DMS153 (cell line): ENCODE results near the gene MLXIPL.
"Not testable (repeated sequence)": the region's sequence is repeated elsewhere in the genome, so short reads cannot be mapped to it uniquely, and the experiment has no call there.

ENCODE experiments used
- DNase-seq: peaks from one replicate; lab custom pipeline; 2025; lab: John Stamatoyannopoulos, UW

Gene MLXIPL

GRCh38 chr7:73613954-73614735 is 10.2 kb downstream of the MLXIPL start:
- no peak for DNase-seq

GRCh38 chr7:73612598-73613269 is 11.6 kb downstream of the MLXIPL start:
- no peak for DNase-seq

GRCh38 chr7:73611017-73611555 is 13.2 kb downstream of the MLXIPL start:
- DNase-seq = no peak

- no peak for DNase-seq
These were observed 14.2 kb downstream of the MLXIPL start for GRCh38 chr7:73610105-73610504.

DNA sequence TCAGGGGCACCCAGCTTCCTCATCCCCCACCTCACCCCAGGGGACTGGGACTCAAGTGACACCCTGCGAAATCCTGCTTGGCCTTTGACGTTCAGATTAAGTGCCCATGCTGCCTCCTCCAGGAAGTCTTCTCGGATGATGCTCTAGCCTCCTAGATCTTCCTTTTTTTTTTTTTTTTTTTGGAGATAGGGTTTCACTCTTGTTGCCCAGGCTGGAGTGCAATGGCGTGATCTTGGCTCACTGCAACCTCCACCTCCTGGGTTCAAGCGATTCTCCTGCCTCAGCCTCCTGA is 16.7 kb downstream of the MLXIPL start:
- DNase-seq = not testable (repeated sequence)

GRCh38 chr7:73606801-73607691 is 17.3 kb downstream of the MLXIPL start:
- DNase-seq = no peak

DNA sequence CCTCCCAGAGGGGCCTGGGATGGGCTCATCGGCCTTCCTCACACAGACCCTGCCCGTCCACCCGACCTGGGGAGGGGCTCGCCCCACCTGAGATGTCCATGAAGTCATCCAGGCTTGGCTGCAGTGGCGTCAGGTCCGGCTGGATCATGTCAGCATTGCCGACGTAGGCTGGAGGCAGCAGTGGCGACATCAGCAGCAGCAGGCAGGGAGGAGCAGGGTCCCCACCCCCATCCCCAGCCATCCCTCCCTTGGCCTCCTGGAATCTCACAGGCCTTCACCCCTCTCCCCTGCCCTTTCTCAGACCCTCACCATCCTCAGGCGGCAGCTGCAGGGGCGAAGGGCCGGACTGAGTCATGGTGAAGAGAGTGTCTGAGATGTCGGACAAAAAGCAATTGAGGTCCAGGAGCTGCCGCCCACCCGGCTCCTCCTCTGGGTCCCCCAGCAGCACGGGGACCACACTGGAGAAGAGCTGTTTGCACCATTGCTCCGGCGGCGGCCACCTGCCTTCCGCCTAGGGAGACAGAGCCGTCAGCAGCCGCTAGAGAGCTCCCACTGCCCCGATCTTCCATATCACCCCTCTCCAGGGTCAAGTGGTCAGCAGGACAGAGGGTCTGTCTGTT is 18.6 kb downstream of the MLXIPL start:
- DNase-seq = no peak

- DNase-seq = no peak
These were observed 21.3 kb downstream of the MLXIPL start for GRCh38 chr7:73602721-73603651.

DNA sequence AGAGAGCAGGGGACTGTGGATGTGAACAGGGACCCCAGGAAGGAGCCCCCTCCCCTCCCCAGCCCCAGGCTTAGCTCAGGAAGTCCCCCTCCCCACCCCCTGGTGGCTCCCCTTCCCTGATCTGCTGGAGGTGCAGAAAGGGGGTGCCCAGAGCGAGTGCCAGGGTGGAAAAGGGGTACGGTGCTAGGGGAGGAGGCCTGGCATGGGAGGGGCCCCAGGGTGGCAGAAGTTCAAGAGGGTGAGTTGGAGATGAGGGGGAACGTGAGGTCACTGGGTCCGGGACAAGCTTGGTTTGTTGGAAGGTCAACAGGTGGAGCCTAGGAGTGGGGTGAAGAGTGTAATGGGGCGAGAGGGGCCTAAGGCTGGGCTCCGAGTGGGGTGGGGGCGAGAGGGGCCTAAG is 24.4 kb downstream of the MLXIPL start:
- no peak for DNase-seq

DNA sequence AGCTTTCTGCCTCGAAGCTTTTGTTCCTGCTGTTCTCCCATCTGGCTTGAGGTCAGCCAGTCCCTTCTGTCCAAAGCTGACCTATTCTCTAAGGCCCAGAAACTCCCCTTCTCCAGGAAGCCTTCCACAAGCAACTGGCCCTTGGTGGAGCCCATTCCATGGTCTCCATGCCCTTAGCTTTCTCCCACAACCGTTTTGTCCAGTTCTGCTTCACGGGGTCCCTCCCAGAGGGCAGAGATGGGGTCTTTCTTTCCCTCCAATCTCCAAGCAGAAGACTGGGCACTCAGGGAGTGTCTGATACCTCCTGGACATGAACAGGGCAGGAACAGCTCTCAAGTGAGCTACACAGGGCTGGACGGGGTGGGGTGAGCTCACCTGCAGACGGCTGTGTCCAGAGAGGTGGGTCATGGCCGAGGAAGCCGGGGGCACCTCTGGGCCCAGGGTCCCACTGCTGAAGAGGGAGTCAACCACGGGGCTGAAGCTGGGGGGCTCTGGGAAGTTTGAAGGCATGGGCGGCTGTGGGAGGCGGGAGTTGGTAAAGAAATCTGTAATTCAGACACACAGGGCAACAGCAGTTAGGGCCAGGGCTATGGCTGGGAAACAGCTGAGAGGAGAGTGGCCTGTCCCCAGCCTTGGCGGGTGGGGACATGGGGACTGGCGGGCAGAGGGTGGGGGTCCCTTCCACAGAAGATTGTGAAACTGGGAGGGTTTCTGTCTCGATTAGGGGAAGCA is 25.0 kb downstream of the MLXIPL start:
- no peak for DNase-seq

GRCh38 chr7:73597978-73598782 is 26.1 kb downstream of the MLXIPL start:
- no peak for DNase-seq

- DNase-seq = no peak
These were observed 27.9 kb downstream of the MLXIPL start for GRCh38 chr7:73596191-73597065.

DNA sequence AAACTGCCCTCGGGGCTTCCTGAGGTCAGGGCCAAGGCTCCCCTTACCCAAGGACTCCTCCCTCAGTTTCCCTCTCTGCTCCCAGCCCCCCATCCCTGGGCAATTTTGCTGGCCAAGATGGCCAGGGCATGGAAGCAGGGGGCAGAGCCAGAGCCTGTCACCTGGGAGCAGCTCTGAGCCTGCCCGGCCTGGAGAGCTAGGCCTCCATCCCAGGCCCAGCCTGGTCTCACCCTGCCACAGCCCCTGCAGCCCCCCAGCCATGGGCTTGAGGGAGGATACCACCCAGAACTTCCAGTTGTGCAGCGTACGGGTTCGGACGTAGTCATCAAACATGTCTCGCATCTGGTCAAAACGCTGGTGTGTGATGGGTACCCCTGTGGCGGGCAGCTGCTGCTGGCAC is 29.0 kb downstream of the MLXIPL start:
- no peak for DNase-seq

DNA sequence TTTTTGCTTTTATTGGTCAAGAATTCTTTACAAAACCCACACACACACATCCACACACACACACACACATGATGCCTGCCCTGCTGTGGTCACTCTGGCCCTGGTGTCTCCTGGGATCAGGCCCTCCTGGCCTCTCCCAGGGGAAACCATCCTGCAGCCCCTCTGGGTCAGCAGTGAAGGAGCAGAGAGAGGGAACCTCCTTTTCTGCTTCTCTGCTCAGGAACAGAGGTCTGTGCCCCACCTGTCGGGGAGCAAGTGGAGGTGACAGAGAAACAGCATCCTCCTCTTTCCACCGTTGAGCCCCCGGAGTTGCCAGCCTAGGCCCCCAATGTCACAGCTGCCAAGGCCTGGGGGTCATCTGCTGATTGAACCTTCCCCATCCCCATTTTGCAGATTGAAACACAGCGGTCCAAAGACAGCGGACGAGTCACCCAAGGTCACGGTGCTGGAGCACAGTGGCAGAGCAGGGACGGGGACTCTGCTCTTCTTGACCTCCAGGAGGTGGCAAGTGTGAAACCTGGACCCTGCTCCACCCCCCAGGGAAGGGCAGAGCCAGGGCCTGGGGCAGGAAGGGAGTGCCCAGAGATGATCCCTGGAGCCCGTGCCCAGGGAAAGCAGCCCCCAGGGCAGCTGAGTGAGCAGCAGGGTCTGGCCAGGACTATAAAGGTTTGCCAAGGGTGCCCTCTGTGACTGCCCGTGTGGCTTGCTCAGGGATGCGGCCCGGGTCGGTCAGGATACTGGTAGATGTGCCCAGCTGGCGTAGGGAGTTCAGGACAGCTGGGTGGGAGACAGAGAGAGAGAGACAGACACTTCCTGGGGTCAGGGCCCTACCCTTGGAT is 30.9 kb downstream of the MLXIPL start:
- no peak for DNase-seq

DNA sequence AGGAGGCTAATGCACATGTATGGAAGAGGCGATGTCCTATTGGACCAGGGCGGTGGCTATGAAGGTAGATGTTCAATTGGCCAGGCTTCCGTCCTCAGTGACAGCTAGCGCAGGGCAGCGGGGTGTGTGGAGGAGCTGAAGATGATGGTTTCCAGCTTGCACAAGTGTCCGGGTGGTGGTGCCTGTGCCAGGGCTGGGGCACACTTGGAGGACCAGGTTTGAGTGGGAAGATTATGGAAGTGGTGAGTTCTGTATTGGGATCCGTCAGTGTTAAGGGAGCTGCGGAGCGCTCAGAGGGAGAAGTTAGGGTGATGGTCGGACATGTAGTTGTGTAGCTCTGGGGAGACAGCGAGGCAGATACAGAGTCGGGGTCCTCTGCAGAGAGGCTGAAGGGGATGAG is 37.4 kb downstream of the MLXIPL start:
- no peak for DNase-seq

GRCh38 chr7:73585196-73585595 is 39.1 kb downstream of the MLXIPL start:
- DNase-seq = no peak

GRCh38 chr7:73582664-73583202 is 41.6 kb downstream of the MLXIPL start:
- DNase-seq = no peak
